8988T (cell line): Measurements from ENCODE around the gene DLG5.
"Not testable (repeated sequence)": the region's sequence is repeated elsewhere in the genome, so short reads cannot be mapped to it uniquely, and the experiment has no call there.

Experiments used
- DNase-seq: peaks from one replicate; pipeline ENCODE4 v3.0.0; 2011

DLG5 gene

DNA sequence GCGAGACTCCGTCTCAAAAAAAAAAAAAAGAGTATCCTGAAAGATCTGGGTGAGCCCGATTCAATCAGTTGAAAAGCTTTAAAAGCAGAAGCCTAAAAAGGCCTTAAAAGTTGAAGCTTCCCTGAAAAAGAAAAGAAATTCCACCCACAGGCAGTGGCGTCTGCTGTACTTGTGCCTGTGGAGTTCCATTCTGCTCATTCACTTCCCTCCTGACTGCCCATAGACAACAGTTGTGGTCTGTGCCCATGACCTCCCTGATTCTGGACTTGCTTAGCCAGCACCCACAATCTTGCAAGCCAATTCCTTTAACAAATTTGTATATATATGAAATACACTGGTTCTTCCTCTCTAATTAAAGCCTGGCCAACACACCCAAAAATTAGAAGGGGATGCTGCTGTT is 141.7 kb downstream of the DLG5 start:
- no peak for DNase-seq

DNA sequence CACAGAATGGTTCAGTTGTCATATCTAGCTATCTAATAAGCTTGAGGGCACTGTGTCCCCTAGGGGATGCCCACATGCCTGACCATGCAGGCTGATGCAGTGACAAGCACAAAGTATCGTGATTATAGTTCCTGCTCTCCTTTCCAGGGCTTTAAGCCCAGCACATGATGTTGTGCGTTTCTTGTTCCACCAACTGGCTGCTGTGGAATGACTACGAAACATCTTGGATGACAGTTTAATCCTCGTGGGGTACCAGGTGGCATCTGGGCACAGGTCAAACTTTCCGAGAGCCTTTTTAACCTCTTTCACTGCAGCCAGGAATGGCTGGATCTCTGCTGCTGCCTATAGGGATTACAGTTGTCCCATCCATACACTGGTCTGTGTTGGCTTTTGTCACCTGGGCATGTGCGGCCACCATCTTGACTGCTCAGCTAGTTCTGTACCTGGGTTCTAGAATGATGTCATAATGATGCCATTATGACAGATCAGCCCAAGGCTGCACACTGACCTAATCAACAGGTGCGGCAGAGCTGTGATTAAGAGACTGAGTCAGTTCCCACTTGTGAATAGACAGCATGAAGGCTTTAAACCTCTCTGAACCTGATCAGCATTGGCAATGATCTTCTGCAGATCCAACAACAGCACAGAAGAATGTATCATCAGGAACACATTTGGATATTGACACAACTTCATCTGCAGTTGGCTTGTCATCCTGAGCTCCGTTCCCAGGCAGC is 144.1 kb downstream of the DLG5 start:
- no peak for DNase-seq

DNA sequence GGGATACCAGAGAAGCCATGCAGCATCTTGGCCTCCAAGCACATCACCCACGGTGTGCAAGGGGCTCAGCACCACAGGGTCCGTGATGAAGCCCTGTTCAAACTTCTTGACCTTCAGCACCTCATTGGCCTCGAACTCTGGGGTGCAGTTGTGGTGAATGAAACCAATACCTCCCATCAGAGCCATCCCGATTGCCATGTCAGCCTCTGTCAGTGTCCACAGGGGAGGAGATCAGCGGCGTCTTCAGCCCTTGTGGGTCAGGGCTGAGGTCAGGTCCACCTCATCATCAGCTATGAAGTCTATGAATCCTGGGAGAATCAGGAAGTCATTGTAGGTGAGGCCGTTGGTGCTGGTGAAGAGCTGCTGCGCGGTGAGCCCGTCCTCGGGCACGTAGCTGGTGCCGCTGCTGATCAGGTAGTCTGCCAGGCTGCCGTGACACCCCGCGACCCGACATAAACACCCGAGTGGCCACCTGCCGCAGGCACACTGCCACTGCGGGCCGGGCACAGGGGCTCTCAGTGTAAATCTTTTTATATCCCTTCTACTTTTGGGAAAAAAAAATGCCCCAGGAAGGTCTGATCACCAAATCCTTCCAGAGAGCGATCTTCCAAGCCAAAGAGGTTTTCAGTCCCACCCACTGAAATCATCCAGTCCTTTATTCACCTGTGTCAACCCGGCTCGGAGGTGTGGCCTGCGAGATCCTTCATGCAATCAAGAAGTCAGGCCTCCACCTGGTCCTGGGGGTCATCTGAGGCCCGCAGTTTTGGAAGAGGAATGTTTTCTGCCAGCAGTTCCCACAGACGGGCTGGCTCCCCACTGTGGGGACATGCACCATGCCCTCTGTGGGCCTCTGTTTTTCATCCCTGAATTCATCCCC is 144.9 kb downstream of the DLG5 start:
- no peak for DNase-seq

DNA sequence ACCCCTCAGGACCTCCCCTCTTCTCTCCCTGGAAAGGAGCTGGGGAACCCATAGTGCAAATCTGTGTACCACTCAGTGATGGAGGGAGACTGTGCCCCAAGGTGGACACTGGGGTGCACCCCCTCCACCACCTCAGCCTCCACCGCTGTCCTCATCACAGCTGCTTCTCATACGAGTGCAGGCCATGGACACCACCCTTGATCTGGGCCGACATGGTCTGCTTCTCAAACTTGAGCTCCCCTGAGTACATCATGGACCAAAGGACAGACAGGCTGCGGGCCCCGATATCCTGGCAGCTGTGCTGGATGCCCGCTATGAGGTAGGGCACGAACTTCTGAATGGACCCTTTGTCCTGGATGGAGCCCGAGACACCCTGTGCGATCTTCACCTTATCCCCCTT is 146.4 kb downstream of the DLG5 start:
- no peak for DNase-seq

DNA sequence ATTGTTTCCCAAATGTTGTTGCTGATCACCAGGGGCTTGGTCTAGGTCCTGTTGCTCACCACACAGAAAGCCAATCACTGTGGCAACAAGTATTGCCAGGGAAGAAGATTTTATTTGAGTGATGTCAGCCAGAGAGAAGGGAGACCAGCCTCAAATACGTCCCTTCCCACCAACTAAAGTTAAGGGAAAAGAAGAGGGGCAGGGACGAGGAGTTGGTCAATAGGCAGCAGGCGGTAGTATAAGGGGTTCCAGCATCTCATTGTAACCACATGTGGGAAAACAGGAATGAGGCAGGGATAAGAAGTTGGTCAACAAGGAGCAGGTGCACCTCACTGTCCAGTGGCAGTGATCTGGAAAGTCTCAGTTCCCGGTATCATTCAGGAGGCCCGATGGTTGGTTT is 150.1 kb downstream of the DLG5 start:
- DNase-seq = no peak

DNA sequence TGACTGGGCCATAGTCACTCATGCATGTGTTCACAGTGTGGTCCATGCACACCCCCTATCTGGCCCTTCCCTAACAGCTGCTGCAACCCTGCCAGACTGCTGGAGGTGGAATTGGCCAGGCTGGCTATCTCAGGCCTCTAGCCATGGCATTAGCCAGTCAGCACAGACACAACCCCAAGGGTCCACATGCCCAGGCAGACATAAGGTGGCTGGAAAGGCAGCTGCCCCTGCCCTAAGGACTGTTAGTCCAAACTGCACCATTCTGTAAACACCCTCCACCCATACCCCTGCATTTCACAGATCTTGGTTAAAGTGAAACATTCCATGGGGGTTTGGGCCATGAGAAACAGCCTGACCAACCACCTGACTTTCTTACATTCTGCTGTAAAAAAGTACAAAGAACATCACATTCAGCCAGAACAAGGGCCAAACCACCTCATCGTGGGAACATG is 151.6 kb downstream of the DLG5 start:
- DNase-seq = no peak

DNA sequence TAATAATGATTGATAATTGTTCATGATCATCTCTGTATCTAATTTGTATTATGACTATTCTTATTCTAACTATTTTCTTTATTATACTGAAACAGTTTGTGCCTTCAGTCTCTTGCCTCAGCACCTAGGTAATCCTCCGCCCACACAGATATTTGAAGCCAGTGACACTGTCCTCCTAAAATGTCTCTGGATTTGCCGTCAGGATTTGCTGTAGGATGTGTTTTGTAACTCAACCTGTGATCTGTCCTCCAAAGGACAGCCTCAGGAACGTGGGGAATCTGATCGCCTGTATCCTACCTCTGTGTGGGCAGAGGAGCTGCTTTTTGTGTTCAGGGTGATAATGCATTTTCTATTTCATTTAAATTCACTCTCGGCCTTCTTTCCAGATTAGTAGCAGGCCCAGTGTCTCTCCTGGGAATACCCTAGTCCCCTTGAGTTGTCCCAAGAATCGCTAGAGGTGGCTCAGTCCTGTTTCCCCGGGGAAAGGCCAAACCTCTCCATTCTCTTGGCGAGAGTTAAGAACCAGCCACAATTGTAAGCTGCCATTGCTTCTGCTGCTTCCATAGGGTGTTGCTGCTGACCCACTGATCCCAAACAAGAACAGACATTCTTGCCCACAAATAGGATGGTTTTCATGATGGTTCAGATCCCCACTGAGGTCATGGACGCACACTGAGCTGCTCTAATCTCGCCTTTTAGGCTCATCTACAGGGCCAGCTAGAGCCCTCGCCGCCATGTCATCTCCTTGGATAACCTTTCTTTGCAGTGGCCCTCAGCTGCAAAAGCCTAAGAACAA is 152.7 kb downstream of the DLG5 start:
- no peak for DNase-seq

DNA sequence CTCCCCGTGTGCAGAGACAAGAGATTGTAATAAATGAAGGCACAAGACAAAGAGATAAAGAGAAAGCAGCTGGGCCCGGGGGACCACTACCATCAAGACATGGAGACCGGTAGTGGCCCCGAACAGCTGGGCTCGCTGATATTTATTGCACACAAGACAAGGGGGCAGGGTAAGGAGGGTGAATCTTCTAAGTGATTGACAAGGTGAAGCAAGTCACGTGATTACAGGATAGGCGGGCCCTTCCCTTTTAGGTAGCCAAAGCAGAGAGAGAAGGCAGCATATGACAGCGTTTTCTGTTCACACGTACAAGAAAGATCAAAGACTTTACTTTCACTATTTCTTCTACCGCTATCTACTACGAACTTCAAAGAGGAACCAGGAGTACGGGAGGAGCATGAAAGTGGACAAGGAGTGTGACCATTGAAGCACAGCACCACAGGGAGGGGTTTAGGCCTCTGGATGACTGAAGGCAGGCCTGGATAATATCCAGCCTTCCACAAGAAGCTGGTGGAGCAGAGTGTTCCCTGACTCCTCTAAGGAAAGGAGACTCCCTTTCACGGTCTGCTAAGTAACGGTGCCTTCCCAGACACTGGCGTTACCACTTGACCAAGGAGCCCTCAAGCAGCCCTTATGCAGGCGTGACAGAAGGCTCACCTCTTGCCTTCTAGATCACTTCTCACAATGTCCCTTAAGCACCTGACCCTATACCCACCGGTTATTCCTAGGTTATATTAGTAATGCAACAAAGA is 153.5 kb downstream of the DLG5 start:
- DNase-seq = not testable (repeated sequence)

DNA sequence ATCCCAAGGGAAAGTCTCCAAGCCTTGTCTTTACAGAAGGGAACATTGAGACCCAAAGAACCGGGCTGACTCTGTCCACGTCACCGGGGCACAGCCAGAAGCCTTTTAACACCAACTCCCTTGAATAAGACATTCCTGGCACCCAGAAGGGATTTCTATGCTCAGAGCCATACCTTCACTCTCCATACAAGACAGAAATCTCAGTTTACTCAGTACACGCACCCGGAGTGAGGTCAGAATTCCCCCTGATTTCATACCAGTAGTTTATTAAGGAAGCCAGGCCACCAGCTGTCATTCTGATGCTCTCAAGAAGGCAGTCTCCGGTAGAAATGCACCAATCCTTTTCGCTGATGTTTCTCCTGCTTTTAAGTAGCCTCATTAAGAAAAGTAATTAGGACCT is 154.7 kb downstream of the DLG5 start:
- DNase-seq = no peak

DNA sequence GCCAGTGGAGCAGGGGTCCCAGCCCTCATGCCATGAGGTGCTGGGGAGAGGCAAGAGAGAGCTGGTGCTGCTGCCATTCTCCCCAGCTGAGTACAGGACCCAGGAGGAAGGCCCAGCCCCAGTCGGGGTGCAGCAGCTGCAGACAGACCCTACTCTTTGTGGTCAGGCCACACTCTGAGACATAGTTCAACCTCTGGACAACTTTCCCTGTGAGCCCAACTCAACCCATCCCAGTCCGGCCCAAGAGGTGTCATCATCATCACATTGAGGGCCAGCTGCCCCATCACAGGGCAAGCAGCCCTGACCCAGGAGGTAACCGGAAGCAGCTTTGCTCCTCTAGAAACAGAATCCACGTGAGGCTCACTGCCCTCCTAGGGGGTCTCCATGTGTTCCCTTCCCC is 155.1 kb downstream of the DLG5 start:
- no peak for DNase-seq

DNA sequence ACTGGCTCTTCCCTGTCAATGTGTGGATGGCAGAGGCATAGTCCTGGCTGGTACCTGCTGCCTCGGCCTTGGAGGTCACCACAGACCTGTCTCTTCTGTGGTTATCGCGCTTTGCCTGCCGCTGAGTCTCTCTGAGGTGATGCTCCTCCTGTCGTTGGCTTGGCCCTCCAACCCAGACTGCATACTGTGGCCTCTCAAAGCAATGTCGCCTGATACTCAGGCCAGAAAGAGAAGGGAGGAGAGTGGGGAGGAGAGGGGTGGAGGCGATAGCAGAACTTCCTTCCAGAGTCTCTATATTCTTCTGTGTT is 155.7 kb downstream of the DLG5 start:
- no peak for DNase-seq

DNA sequence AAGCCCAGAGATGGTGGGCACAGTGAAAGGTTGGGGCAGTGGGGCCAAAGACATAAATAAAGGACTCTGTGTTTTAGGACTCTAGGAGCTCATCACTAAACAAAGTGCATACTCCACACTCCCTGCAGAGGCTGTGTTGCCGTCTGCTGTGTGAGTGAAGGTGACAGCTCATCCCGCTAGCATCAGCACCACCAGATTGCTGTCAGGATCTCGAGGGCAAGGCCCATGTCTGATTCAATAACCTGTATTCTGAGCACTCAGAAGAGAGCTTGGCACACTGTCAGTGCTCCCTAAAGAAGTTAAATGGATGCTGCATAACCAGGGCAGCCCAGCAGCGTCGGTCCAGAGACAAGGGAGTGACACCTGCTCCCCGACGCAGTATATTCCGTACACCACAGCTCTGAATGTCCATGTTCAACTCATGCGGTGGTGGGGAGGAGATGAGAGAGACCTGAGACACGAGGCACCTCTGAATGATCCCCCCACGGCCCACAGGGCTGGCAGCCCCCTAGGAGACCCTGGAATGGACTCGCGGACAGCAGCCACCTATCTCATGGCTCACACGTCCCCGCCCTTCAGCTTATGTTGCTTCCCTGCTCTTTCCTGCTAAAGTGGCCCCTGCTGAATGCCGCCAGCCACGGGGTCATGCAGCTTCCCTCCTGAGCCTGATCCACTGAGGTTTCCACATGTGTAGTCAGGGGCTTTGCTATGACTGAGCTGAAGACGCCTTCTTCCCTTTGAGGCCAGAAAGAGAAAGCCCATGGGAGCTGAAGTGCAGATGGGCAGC is 156.3 kb downstream of the DLG5 start:
- no peak for DNase-seq

DNA sequence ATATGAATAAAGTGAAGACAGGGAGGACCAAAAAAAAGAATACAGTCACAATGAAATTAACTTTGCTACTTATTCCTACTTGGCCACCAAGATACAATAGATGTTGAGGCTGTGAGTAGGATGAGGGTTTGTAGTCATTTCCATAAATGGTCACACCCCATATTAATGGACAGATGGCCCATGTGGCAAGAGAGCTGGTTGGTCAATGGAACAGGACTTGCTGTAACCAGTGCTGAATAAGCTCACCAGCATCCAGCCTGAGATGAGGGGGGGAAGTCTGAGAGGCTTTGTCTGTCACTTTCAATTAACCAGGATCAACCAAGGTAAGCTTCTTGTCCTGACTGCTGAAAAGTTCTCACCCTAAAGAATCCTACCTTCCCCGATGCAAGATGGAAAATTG is 158.5 kb downstream of the DLG5 start:
- DNase-seq = no peak

DNA sequence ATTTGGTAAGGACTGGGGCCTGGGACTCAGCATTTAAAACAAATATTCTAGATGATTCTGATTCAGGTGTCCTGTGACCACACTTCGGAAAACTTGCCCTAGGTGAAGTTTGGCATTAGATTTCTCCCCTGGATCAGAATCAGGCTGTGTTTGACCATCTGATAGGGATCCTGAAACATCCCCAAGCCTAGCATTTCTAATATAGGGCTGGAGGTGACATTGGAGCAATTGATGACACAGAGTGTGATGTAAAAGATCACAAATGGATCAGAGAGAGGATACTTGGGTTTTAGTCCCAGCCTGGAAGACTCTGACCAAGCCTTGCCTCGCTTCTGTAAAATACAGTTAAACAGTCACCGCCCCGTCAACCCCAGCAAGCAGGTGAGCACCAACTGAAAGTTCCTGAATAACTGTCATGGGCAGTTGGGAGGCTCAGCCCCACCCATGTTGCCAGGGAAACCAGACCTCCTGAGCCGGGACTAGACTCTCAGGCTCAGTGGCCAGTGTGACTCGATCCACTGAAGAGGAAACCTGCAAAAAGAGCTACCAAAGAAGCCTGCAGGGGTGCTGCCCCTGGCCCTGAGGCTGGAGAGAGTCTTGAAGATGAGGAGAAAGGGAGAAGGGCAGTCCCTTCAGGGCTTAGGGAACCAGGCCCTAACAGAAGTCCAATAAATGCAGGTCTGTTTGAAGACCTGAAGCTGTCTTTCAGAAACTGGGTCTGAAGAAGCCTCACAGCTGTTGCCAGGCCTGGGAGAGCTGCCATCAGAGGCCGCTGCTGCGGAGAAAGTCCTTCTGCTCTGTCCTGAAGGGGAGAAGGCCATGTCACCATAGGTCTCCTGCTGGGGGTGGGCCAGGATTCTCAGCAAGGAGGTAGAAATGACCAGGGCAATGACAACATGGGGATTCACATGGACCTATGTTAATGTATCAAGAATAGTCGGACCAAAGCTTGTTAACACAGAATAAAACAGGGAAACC is 162.8 kb downstream of the DLG5 start:
- DNase-seq = no peak

DNA sequence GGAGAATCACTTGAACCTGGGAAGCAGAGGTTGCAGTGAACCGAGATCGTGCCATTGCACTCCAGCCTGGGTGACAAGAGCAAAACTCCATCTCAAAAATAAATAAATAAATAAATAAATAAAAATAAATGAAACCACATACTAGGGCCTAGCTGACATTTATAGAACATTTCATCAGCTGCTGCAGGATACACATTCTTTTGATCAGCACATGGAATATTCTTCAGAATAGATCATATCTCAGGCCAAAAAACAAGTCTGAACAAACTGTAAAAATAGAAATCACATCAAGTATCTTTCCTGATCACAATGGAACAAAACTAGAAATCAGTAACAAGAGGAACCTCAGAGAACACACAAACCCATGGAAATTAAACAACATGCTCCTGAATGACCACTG is 168.1 kb downstream of the DLG5 start:
- DNase-seq = not testable (repeated sequence)

DNA sequence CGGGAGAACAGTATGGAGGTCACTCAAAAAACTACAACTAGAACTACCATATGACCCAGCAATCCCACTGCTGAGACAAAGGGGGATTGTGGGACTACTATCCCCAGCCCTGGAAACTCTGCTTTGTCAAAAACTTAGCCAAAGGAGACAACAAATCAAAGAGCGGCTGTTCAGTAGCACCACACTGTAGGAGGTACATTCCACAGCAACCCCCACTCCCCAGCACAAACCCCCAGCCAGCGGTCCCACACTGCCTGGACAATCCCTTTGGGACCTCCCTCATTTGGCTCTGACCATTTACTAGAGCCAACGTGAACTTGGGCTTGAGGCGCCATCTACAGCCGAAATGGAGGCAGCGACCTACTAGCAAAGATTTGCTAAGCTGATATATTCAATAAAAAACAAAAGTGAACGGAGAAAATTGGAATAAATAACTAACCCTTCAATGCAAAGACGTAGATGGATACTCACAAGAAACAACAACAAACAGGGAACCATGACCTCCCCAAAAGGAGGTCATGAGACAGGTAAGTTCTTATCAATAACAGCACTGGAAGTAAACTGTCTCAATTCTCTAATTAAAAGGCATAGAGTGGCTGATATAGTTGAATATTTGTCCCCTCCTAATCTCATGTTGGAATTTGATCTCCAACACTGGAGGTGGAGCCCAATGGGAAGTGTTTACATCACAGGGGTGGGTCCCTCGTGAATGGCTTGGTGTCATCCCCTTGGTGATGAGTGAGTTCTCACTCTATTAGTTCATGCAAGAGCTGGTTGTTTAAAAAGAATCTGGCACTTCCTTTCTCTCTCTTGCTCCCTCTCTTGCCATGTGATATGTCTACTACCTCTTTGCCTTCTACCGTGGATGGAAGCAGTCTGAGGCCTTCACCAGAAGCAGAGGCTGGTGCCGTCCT is 170.0 kb downstream of the DLG5 start:
- DNase-seq = no peak

DNA sequence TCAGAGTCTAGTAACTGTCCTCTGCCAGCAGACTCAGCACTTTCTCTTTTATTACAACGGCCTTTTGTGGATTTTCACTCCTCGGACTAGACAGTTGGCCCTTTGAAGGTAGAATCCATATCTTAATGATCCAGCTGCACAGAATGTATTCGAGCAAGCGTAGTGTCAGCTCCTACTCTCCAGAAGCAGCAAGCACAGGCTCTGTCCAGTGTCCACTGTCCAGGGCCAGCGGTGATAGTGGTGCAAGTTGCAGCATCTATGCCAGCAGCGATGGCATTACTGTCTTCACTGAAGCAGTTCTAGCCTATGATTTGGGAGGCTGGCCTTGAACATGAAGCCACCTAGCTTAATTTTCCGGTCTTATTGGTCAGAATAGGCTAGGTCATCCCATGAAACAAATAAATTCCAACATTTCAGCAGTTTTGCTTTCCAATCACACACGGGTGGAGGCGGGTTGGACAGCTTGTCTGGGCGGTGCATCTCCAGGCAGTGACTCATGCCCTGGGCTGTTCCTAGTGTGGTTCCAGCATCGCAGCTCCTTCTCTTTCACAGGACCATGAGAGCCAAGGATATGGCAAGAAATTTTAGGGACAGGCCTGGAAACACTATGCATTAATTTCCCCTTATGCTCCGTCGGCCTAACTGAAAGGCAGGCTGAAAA is 180.4 kb downstream of the DLG5 start:
- no peak for DNase-seq

DNA sequence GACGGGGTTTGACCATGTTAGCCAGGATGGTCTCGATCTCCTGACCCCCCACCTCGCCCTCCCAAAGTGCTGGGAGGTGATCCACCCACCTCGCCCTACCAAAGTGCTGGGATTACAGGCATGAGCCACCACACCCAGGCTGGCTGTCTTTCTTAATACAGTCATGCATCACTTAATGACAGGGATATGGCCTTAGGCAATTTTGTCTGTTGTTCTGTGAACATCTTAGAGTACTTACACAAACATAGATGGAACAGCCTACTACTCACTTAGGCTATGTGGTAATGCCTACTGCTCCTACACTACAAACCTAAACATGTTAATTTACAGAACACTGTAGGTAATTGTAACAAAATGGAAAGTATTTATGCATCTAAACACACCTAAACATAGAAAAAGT is 182.3 kb downstream of the DLG5 start:
- DNase-seq = no peak

DNA sequence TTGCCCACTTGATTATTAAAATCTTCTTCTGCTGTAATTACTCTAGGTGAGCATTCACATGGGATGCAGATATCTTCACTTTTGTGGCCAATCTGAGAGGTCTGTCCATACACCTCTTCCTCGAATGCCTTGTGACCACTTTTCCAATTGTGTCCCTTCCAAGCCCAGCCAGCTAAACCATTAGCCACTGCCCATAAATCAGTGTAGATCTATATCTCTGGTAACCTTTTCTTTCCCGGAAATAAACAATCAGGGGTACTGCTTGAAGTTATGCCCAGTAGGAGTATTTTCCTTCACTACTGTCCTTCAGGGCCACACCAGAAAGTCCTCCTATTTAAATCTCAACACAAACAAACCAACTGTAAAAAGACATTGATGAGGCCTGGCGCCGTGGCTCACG is 184.4 kb downstream of the DLG5 start:
- DNase-seq = no peak
